CMK (cell line): ENCODE data around the gene KRTAP10-11.
"Not testable (repeated sequence)": the region's sequence is repeated elsewhere in the genome, so short reads cannot be mapped to it uniquely, and the experiment has no call there.

Source experiments
- DNase-seq: peaks from one replicate; pipeline ENCODE4 v3.0.0-alpha.2; 2010; ENCODE audit warnings: low read depth

KRTAP10-11 gene, protein sequence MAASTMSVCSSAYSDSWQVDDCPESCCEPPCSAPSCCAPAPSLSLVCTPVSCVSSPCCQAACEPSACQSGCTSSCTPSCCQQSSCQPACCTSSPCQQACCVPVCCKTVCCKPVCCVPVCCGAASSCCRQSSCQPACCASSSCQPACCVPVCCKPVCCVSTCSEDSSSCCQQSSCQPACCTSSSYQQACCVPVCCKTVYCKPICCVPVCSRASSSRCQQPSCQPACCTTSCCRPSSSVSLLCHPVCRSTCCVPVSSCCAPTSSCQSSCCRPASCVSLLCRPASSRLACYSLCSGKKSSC

DNA sequence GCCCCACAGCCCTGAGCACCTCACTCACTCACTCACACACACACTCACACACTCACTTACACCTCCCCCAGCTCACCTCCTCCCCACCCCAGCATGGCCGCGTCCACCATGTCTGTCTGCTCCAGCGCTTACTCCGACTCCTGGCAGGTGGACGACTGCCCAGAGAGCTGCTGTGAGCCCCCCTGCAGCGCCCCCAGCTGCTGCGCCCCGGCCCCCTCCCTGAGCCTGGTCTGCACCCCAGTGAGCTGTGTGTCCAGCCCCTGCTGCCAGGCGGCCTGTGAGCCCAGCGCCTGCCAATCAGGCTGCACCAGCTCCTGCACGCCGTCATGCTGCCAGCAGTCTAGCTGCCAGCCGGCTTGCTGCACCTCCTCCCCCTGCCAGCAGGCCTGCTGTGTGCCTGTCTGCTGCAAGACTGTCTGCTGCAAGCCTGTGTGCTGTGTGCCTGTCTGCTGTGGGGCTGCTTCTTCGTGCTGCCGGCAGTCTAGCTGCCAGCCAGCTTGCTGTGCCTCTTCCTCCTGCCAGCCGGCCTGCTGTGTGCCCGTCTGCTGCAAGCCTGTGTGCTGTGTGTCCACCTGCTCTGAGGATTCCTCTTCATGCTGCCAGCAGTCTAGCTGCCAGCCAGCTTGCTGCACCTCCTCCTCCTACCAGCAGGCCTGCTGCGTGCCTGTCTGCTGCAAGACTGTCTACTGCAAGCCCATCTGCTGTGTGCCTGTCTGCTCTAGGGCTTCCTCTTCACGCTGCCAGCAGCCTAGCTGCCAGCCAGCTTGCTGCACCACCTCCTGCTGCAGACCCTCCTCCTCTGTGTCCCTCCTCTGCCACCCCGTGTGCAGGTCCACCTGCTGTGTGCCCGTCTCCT lies at the start of gene KRTAP10-11:
Gene KRTAP10-11 (plus strand): TSS at position 49 of the 856 bp plus-strand sequence. CDS start 45 bp downstream, at position 94.
- not testable (repeated sequence) for DNase-seq

DNA sequence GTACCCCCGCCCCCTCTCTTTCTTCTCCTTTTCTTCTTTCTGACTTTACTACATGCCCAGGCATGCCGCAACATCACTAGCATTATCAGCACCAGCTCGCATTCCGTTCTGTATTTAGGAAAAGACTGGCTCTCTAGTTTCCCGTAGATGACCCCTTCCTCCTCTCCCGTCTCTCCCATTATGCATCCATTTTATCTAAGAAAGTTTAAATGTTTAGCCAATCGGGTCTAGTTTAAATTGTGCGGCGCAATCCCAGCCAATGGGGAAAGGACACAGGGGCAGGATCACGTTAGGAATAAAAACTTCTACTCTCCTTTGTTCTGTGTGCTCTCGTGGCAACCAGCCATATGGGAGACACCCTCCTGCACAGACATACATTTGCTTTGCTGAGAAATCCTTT lies 48.2 kb upstream of the KRTAP10-11 start:
- no peak for DNase-seq

DNA sequence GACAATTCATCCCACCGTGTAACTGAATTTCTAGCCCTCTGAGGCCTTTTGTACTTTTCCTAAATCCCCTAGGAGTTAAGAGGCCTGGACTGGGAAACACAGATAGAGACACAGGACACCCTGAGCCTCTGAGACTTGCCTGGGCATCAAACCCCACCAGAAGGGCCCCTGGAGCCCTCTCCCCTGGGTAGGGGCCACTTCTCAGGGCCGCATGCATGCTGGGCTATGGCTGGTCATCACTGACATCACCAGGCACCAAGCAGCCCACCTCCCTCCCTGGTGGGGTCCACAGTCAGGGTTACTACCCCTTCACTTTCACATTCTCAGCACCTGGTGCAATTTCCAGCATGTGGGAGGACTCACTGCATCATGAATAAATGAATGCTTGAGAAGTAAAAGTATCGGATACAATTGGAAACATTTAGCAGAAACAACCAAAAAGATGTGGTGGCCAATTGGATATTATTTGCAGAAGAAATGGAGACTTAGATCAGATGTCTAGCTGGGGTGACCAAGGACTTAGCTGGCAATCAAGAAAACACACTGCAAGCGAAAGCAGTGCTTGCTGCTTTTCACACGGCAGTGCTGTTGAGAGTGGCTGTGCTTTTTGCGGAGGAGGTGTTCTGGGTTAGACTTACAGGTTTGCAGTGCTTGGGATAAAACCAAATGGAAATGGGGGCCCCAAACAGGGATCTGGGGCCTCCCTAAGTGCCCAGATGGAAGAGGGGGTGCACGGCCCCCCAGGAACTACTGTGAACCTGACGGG lies 46.8 kb upstream of the KRTAP10-11 start:
- no peak for DNase-seq

DNA sequence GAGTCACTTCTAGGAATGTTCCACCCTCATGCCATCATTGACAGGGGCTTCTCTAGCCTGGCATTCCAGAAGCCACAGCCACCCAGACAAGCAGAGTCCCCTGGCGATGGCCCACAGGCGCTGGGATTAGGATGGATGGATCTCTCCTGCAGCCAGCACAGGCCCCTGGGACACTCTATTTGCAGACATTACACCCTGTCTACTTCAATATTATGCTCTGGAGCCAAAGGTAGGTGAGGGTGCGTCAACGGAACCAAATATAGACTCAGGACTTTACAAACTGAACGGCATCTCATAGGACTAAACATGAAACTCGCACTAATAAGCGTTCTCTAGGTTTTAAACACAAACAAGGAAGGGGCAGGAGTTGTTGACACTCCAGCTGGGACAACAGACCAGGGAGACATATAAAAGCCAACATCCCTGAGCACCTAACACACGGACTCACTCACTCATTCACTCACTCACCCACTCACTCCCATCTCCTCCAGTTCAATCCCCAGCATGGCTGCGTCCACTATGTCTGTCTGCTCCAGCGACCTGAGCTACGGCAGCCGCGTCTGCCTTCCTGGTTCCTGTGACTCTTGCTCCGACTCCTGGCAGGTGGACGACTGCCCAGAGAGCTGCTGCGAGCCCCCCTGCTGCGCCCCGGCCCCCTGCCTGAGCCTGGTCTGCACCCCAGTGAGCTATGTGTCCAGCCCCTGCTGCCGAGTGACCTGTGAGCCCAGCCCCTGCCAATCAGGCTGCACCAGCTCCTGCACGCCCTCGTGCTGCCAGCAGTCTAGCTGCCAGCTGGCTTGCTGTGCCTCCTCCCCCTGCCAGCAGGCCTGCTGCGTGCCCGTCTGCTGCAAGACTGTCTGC lies 45.9 kb upstream of the KRTAP10-11 start, which contains the start of gene KRTAP10-7:
Gene KRTAP10-7 (plus strand): TSS at position 480 of the 861 bp plus-strand sequence. CDS start 25 bp downstream, at position 505.
- not testable (repeated sequence) for DNase-seq

DNA sequence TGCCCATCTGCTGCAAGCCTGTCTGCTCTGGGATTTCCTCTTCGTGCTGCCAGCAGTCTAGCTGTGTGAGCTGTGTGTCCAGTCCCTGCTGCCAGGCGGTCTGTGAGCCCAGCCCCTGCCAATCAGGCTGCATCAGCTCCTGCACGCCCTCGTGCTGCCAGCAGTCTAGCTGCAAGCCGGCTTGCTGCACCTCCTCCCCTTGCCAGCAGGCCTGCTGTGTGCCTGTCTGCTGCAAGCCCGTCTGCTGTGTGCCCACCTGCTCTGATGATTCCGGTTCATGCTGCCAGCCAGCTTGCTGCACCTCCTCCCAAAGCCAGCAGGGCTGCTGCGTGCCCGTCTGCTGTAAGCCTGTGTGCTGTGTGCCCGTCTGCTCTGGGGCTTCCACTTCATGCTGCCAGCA lies 45.1 kb upstream of the KRTAP10-11 start:
- DNase-seq, result not testable (repeated sequence)

DNA sequence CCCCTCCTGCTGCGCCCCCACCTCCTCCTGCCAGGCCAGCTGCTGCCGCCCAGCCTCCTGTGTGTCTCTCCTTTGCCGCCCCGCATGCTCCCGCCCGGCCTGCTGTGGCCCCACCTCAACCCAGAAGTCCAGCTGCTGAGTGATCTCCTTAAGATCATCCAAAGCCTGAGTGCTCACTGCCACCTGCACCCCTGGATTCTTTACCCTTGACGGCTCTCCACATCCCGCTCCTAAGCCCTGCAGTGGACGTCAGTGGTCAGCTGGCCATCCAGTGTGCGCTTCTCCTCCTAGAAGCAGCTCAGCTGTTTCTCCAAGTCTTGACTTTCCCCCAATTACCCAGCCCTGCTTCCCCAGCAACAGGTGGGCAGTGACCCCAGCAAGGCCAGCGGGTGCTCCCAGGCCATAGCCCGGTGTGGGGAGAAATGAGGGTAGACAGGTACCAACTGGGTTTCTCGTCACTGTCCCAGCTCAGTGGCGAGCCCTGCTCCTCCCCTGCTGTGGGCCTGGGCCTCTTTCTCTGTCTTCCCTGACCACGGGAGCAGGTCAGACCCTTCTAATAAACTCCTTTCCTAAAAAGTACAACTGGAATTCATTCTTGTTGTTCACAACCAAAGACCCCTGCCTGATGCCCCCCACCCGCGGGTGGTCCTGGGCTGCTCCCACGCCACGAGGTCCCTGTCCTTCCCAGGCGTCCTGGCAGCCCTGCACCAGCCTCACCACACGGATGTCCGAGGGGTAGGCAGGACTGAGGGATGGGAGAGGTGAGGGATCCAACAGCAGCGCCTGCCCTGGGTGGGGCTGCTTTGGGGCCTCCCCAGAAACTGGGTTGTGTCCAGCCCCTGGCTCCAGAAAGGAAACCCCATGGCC lies 44.4 kb upstream of the KRTAP10-11 start:
- DNase-seq, result no peak

DNA sequence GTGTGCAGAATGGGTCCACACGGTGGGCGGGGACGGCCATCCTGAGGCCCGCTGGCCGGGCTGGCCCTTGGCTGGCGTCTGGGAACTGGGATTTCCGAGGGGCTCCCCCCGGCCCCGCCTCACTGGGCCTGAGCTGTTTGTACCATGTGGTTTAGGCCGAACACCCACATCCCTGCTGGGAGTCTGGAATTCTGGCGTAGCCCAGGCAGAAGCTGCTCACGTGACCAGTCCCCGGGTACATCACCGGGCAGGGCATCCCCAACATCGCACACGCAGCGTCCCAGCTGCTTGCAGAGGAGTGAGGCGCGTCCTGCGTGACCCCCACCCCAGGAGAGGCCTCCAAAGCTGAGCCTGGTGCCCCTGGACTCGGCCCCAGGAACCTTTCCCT lies 43.8 kb upstream of the KRTAP10-11 start:
- no peak for DNase-seq

DNA sequence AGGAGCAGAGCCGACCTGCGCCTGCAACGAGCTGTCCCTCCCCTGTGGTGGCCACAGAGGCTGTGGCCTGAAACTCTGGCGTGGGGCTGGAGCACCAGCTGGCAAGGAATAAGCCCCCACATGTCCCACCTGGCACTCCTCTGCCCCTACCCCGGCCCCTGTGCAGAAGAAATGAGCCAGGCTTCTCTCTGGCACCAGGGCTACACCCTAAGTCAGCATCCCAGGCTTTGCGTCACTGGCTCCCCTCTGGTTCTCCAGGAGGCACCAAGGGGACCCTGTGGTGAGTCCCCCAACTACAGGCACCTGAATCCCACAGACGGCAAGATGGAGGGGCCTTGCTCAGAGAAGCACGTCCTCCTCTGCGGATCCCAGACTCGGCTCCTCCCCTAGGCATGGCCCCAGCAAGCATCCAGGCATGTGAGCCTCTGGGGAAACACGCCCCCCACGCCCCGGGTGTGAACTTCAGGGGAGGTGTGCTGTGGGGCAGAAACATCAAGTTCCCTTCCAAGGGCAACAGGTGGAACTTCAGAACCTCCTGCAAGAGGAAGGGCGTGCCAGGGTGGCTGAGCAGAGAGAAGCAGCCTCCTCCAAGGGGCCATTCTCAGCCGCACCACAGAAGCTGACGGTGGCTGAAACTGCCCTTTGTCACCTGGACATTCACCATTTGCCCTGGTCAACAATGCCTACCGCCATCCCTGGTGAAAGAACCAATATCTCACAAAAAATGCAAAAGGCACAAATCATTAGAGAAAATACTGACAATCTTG lies 42.9 kb upstream of the KRTAP10-11 start:
- DNase-seq, result no peak

DNA sequence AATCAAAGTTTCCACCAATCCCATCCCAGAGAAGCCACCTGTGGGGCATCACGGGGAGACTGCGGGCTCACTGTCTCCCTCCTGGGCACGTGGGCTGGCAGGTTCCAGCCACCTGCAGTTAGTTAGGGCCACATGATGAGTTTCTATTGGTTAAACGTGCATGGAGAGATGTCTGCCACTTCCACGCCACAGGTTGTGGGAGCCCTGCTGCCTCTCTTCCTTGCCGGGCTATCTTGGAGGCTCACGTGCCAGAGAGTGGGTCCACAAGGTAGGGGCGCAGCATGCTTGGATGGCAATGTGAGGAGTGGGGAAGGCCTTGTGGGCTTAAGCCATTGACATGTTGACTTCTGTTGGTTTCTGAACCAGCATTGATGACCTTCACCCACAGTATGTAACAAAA lies 42.3 kb upstream of the KRTAP10-11 start:
- no peak for DNase-seq

DNA sequence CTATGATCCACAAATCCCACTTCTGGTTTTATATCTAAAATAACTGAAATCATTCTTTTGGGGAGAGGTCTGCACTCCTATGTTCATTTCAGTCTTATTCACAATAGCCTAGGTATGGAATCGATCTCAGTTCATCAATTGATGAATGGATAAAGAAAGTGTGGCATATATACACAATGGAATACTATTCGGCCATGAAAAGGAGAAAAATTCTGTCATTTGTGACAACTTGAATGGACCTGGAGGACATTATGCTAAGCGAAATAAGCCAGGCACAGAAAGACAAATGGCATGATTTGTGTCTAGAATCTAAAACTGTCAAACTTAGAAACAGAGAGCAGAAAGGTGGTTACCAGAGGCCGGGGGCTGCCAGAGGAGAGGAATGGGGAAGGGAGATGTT lies 39.7 kb upstream of the KRTAP10-11 start:
- DNase-seq, result no peak

DNA sequence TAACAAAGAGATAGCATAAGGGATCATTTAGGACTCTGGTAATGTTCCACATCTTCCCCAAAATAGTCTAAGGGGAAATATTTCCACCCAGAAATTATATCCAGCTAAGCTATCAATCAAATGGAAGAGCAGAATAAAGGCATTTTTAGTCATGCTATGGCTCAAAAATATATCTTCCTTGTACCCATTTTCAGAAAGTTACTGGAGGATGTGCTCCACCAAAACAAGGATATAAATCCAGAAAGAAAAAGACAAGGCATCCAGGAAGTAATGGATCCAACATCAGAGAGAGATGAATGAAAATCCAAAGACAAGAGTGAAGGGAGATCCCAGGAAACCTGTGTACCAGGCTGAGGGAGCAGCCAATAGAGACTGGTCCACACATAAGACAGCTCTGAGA lies 37.0 kb upstream of the KRTAP10-11 start:
- no peak for DNase-seq

DNA sequence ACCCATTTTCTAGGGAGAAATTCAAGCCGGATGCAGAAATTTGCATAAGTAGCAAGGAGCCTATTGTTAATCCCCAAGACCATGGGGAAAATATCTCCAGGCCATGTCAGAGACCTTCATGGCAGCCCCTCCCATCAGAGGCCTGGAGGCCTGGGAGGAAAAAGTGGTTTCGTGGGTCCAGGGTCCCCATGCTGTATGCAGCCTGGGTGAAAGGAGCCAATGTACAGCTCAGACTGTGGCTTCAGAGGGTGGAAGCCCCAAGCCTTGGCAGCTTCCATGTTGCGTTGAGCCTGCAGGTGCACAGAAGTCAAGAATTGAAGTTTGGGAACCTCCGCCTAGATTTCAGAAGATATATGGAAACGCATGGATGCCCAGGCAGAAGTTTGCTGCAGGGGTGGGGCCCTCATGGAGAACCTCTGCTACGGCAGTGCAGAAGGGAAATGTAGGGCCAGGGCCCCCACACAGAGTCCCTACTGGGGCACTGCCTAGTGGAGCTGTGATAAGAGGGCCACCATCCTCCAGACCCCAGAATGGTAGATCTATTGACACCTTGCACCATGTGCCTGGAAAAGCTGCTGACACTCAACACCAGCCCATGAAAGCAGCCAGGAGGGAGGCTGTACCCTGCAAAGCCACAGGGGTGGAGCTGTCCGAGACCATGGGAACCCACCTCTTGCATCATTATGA lies 35.9 kb upstream of the KRTAP10-11 start:
- not testable (repeated sequence) for DNase-seq

DNA sequence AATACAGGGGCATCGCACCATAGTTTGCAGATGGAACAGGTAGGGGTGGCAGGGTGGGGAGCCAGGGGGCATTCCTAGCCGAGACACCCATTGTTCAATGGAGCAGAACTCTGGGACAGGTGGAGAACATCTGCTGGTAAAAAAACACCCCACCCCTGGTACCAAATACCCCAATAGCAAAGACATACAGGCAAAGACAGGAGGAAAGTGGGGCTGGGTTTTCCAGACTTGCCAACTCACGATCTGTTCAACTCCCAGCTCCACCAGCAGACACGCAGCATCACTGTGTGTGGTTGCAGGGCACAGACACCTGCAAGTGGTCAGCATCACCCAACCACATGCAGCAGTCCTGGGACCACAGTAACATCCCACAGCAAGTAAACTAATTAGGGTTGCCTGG lies 34.7 kb upstream of the KRTAP10-11 start:
- no peak for DNase-seq

DNA sequence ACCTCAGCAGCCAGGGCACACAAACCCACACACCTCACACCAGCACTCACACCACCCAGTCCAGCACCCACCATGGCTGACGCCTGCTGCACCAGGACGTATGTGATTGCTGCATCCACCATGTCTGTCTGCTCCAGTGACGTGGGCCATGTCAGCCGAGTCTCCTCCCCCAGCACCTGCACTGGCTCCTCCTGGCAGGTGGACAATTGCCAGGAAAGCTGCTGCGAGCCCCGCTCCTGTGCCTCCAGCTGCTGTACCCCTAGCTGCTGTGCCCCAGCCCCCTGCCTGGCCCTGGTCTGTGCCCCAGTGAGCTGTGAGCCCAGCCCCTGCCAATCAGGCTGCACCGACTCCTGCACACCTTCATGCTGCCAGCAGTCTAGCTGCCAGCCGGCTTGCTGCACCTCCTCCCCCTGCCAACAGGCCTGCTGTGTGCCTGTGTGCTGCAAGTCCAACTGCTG lies 34.2 kb upstream of the KRTAP10-11 start, which contains the start of gene KRTAP10-8:
Gene KRTAP10-8 (plus strand): TSS at position 51 of the 458 bp plus-strand sequence. CDS start 22 bp downstream, at position 73.
- no peak for DNase-seq

DNA sequence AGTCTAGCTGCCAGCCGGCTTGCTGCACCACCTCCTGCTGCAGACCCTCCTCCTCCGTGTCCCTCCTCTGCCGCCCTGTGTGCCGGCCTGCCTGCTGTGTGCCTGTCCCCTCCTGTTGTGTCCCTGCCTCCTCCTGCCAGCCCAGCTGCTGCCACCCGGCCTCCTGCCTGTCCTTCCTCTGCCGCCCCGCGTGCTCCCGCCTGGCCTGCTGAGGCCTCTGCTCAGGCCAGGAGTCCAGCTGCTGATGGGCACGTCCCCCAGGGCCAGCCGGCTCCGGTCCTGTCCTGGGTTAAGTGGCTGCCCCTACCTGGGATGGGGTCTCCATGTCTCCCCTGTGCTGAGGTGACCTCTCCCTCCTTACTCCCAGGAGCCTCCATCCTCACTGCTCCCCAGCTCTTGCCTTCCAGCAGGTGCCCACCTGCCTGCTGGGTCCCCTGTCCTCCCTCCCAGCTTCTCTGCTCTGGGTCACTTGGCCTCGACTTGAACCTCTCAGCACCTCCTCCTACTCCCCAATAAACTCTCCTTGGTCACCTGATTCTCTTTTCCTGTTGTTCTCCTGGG lies 33.5 kb upstream of the KRTAP10-11 start:
- no peak for DNase-seq

DNA sequence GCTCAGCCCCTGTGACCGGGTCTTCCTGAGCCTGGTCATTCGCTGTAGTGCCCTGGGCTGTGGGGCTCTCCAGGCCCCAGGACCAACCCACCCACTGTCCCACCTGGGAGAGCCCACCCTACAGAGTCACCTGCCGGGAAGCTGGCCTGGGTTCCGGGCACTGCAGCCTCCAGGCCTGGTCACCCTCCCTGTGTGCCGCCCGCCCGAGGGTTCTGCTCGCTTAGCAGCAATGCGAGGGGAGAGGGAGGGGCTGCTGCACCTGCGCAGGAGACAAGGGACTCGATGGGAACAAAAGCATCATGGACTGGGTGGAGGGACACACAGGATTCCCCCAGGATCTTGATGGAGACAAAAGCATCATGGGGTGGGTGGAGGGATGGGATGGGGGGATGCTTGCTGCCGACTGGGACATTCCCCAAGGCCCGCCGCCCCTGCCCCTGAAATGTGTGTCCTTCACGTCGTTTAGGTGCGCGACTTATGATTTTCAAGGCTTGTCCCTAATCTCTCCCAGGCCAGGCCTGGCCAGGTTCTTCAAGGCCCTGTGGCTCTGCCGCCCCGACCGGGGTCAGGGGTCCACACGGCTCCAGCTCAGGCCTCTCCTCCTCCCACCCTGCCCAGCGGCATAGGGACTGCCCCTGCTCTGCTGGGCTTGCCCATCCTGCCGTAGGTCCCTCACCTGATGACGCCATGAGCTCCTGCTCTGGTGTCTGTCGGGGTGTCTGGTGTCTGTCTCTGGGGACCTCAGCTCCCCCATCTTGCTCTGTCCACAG lies 32.6 kb upstream of the KRTAP10-11 start:
- DNase-seq, result no peak

DNA sequence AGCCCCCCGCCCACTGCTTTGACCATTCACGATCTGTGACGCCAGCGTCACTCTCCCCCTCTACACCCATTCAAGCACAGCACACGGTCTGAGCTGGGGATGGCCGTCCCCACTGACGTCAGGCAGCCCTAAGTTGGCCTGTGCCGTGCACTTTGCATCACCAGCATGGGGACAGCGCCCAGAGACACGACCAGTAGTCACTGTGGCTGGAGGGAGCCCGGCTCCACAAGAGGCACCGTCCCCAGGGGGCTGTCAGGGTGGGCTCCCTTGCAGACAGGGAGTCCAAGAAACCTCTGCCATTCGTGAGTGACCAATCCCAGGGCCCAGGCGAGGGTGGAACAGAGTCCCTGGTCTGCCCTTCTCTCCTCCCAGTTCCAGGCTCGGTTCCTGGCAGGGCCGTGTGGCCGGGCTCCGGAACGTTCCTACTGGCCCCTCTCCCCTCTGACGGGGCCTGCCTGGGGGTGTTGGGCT lies 32.0 kb upstream of the KRTAP10-11 start:
- no peak for DNase-seq
